ENCODE data around the gene PLEKHO1.
"Not testable (repeated sequence)": the region's sequence is repeated elsewhere in the genome, so short reads cannot be mapped to it uniquely, and the experiment has no call there.

Gene PLEKHO1

DNA sequence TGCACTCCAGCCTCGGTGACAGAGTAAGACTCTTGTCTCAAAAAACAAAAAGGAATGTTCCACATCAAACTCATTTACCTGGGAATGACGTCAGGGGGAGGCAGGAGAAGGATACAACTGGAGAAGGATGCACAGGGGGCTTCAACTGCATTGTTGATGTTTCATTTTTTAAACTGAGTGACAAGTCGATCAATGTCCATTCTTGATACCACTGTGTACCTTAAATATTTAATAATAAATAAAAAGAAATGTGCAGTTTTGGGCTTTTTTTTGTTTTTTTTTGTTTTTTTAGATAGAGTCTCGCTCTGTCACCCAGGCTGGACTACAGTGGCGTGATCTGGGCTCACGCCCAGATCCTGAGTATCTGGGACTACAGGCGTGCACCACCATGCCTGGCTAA is 35.8 kb downstream of the PLEKHO1 start:
- DNase-seq: no peak

GRCh38 chr1:150186438-150186788 is 36.7 kb downstream of the PLEKHO1 start:
- not testable (repeated sequence) for H3K27me3 ChIP-seq; H3K9me3 ChIP-seq; H3K4me1 ChIP-seq; DNase-seq; H3K36me3 ChIP-seq; H3K4me3 ChIP-seq (ENCODE audit: low read depth, low read length)

More for the DNA sequence above, 35.8 kb downstream of the PLEKHO1 start:
- H3K9me3 ChIP-seq: no peaks in the 10 kb centered on the region
- no peaks in the 10 kb centered on the region for H3K4me1 ChIP-seq
- TF ChIP-seq CTCF (IDR thresholded peaks at IDR 0.05; ENCODE audit: low read depth, low read length): no peak
- no peaks in the 10 kb centered on the region for H3K27me3 ChIP-seq
- H3K36me3 ChIP-seq: no peaks in the 10 kb centered on the region
- H3K4me3 ChIP-seq (ENCODE audit: low read depth, low read length): no peak overlapping the region

DNA sequence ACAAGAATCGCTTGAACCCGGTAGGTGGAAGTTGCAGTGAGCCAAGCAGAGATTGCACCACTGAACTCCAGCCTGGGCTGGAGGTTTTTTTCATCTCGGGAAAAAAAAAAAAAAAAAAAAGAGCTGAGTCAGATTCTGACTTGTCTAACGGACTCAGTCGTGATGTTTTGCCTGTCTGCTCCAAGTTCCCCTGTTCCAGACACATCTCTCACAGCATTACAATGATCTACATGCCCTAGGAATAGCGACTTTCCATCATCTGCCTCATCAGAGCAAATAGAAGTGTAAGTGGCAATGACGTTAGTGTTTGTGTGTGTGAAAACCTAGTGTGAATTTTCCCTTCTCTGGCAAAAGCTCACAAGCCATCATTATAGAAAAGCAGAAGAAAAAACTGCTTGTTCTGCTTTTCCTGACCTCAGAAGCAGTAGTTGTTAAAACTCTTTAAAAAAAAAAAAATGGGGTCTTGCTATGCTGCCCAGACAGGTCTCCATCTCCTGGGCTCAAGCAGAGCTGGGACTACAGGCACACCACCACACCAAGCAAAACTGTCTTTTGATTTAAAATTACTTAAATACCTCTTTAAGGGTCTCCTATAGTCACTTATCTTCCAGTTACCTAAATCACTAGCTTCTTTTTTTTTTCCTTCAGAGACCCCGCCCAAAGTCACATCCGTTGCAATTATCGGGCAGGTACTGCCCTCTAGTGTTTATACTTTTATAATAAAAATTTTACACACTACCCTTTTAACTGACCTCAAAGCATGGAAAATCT is 37.3 kb downstream of the PLEKHO1 start:
- no peaks in the 10 kb centered on the region for H3K27me3 ChIP-seq
- H3K4me3 ChIP-seq (ENCODE audit: low read depth, low read length): no peak overlapping the region
- DNase-seq: peak; percentile 14

GRCh38 chr1:150187560-150187931 is 37.8 kb downstream of the PLEKHO1 start:
- no peaks in the 10 kb centered on the region for H3K36me3 ChIP-seq
- no peaks in the 10 kb centered on the region for H3K9me3 ChIP-seq
- no peak; the same call in 1 of the 2 replicates for TF ChIP-seq CTCF (IDR thresholded peaks at IDR 0.05; ENCODE audit: low read depth, low read length)
- H3K4me1 ChIP-seq: no peaks in the 10 kb centered on the region
- no peak for DNase-seq
- no peak overlapping the region for H3K4me3 ChIP-seq (ENCODE audit: low read depth, low read length)
- no peaks in the 10 kb centered on the region for H3K27me3 ChIP-seq

More for the DNA sequence above, 37.3 kb downstream of the PLEKHO1 start:
- H3K4me1 ChIP-seq: no peaks in the 10 kb centered on the region
- no peaks in the 10 kb centered on the region for H3K9me3 ChIP-seq
- H3K36me3 ChIP-seq: no peaks in the 10 kb centered on the region
- peak; percentile 55 for TF ChIP-seq CTCF (IDR thresholded peaks at IDR 0.05; ENCODE audit: low read depth, low read length)

- Histone ChIP-seq H3K36me3 (no peaks in the 10 kb centered on the region), H3K4me3 (ENCODE audit: low read depth, low read length) (no peak overlapping the region), H3K27me3 (no peaks in the 10 kb centered on the region), H3K4me1 (no peaks in the 10 kb centered on the region), H3K9me3 (no peaks in the 10 kb centered on the region)
- no peak for DNase-seq
- no peak for TF ChIP-seq CTCF (IDR thresholded peaks at IDR 0.05; ENCODE audit: low read depth, low read length)
Measured at GRCh38 chr1:150192012-150192411, 42.3 kb downstream of the PLEKHO1 start.

DNA sequence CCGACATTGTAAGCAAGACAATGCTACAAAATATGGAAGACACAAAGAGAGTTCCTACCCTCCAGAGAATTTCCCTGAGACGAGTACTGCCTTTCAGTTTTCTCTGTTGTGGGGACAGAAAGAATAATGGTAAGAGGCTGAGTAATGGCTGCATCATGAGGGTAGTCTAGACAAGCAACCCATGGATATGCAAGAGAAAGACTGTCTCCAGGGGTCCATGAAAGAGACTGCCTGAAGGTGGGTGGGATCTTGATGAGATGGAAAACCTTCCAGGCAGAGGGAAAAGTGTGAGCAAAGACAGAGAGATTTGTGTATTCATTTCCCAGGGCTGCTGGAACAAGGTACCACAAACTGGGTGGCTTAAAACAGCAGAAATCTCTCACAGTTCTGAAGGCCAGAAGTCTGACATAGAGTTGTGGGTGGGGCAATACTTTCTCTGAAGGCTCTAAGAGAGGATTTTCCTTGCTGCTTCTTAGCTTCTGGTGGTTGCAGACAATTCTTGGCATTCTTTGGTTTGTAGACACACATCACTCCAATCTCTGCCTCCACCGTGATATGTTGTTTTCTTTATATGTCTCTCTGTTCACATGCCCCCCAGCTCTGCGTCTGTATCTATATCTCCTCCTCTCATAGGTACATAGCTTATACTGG is 44.8 kb downstream of the PLEKHO1 start:
- Histone ChIP-seq H3K4me1 (no peaks in the 10 kb centered on the region), H3K36me3 (no peaks in the 10 kb centered on the region), H3K4me3 (ENCODE audit: low read depth, low read length) (no peak overlapping the region), H3K27me3 (no peaks in the 10 kb centered on the region), H3K9me3 (no peaks in the 10 kb centered on the region)
- no peak for TF ChIP-seq CTCF (IDR thresholded peaks at IDR 0.05; ENCODE audit: low read depth, low read length)
- DNase-seq: no peak
